Activated CD8-positive, alpha-beta T cell treated with anti-CD3 and anti-CD28 coated beads for 36 hours (primary cell): Measurements from ENCODE around the gene HPCAL1. TPM values are rescaled to one million over a fixed set of nuclear protein-coding genes. Genes with fewer than 3 reads are reported as not detected.

Experiments used
- ATAC-seq: fragments of 200-7000 bp; cut with Tn5 transposase; one replicate; pipeline ENCODE4 v1.10.0; 2021; ENCODE audit warnings: mild to moderate bottlenecking, moderate library complexity
- CTCF ChIA-PET: fragments of 350-600 bp; sonication (Branson Sonifier 250); formaldehyde crosslinking; loops from one replicate; lab custom pipeline; 2021; ENCODE audit warnings: antibody characterized with exemption; lab: Charles Lee
- POLR2A ChIA-PET: fragments of 350-600 bp; sonication (Branson Sonifier 250); formaldehyde crosslinking; loops from one replicate; lab custom pipeline; 2021; ENCODE audit warnings: antibody characterized with exemption; lab: Charles Lee
- DNase-seq: peaks from one replicate; pipeline ENCODE4 v3.0.0-alpha.2; 2020
- H3K27ac Mint-ChIP-seq: one replicate; pipeline ENCODE4 v1.8.0; 2021; ENCODE audit warnings: mild to moderate bottlenecking, mixed read lengths
- H3K27me3 Mint-ChIP-seq: one replicate; pipeline ENCODE4 v1.8.0; 2021; ENCODE audit warnings: mixed read lengths
- H3K36me3 Mint-ChIP-seq: one replicate; pipeline ENCODE4 v1.8.0; 2021; ENCODE audit warnings: low read depth, mixed read lengths
- H3K4me1 Mint-ChIP-seq: one replicate; pipeline ENCODE4 v1.8.0; 2021; ENCODE audit warnings: low read depth, mixed read lengths
- H3K4me3 Mint-ChIP-seq: one replicate; pipeline ENCODE4 v1.8.0; 2021; ENCODE audit warnings: mild to moderate bottlenecking, moderate library complexity, mixed read lengths
- H3K9me3 Mint-ChIP-seq: one replicate; pipeline ENCODE4 v1.8.0; 2021; ENCODE audit warnings: mixed read lengths
- CTCF ChIP-seq: fragments of 200-600 bp; IDR thresholded peaks from one replicate; pipeline ENCODE4 v1.8.0; 2022; ENCODE audit warnings: antibody characterized with exemption, mild to moderate bottlenecking
- intact Hi-C: fragments of 100-400 bp; cut with micrococcal nuclease; formaldehyde crosslinking; loops from one replicate; pipeline ENCODE4 v1.10.0; 2022
- total RNA-seq, 2 experiments: library from RNA; stranded (reverse); gene quantifications; one replicate each; pipeline ENCODE4 v1.2.3, GENCODE V29; 2021

The HPCAL1 gene
- total RNA-seq, 2 experiments from 2014 or later = 166 to 170 TPM

GRCh38 chr2:10449838-10450691 lies 147.4 kb downstream of the HPCAL1 start:
- H3K27ac Mint-ChIP-seq = peak overlapping the region; percentile 94
- peak overlapping the region; percentile 81 for H3K4me3 Mint-ChIP-seq
- no peak for ATAC-seq
- ChIA-PET CTCF (interaction anchor here (1.1 to 2.0 kb wide), 3 partner anchors 15 to 146 kb away, joined by 3 to 8 read pairs (median 4); no protein-coding TSS in a partner anchor), POLR2A (interaction anchor here (0.7 to 2.2 kb wide), 2 partner anchors 43 to 239 kb away, joined by 3 to 7 read pairs; partner anchors contain the start of gene NOL10)
- intact Hi-C loops = loop anchor here (5.0 kb wide), 2 partner anchors 207 to 328 kb away; partner anchors contain the start of gene RRM2
- DNase-seq = no peak
- peaks cover 31% of the 10 kb centered on the region for H3K4me1 Mint-ChIP-seq
- no peaks in the 10 kb centered on the region for H3K9me3 Mint-ChIP-seq
- TF ChIP-seq CTCF = no peak
- H3K27me3 Mint-ChIP-seq = no peaks in the 10 kb centered on the region
- H3K36me3 Mint-ChIP-seq = peaks cover 22% of the 10 kb centered on the region

GRCh38 chr2:10451819-10452218 lies 149.1 kb downstream of the HPCAL1 start:
- Mint-ChIP-seq H3K27me3 (no peaks in the 10 kb centered on the region), H3K4me3 (no peak overlapping the region), H3K36me3 (peaks cover 13% of the 10 kb centered on the region), H3K4me1 (peaks cover 20% of the 10 kb centered on the region), H3K9me3 (no peaks in the 10 kb centered on the region), H3K27ac (no peak overlapping the region)
- DNase-seq = no peak
- ChIA-PET POLR2A (no interaction called here), CTCF (interaction anchor here (1.1 kb wide), 1 partner anchor 17 kb away, joined by 3 read pairs; no protein-coding TSS in a partner anchor)
- no peak for ATAC-seq
- no peak for TF ChIP-seq CTCF
- intact Hi-C loops = no loop called here

DNA sequence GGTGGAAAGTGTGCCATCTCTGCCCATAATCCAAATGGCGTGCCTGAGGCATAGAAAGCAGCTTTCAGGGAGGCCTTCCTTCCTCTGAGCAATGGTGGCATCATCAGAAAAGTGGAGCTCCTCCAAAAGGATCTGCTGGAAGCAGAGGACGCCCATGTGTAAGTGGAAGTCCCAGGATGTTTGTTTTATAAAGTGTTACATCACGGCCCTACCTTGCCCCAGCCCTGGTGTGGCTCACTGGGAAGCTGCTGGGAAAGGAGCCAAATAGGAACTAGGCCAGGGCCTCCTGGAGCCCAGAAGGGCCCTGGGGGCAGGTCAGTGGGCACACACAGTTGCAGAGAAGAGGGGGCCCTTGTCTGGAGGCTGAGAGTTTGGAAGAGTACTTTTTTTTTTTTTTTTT lies 149.6 kb downstream of the HPCAL1 start:
- H3K36me3 Mint-ChIP-seq = peaks cover 11% of the 10 kb centered on the region
- H3K27ac Mint-ChIP-seq = no peak overlapping the region
- TF ChIP-seq CTCF = no peak
- H3K27me3 Mint-ChIP-seq = no peaks in the 10 kb centered on the region
- intact Hi-C loops = no loop called here
- H3K4me3 Mint-ChIP-seq = no peak overlapping the region
- ATAC-seq (no peak), DNase-seq (no peak)
- no peaks in the 10 kb centered on the region for H3K9me3 Mint-ChIP-seq
- ChIA-PET CTCF (interaction anchor here (1.1 kb wide), 1 partner anchor 17 kb away, joined by 3 read pairs; no protein-coding TSS in a partner anchor), POLR2A (no interaction called here)
- peaks cover 18% of the 10 kb centered on the region for H3K4me1 Mint-ChIP-seq

DNA sequence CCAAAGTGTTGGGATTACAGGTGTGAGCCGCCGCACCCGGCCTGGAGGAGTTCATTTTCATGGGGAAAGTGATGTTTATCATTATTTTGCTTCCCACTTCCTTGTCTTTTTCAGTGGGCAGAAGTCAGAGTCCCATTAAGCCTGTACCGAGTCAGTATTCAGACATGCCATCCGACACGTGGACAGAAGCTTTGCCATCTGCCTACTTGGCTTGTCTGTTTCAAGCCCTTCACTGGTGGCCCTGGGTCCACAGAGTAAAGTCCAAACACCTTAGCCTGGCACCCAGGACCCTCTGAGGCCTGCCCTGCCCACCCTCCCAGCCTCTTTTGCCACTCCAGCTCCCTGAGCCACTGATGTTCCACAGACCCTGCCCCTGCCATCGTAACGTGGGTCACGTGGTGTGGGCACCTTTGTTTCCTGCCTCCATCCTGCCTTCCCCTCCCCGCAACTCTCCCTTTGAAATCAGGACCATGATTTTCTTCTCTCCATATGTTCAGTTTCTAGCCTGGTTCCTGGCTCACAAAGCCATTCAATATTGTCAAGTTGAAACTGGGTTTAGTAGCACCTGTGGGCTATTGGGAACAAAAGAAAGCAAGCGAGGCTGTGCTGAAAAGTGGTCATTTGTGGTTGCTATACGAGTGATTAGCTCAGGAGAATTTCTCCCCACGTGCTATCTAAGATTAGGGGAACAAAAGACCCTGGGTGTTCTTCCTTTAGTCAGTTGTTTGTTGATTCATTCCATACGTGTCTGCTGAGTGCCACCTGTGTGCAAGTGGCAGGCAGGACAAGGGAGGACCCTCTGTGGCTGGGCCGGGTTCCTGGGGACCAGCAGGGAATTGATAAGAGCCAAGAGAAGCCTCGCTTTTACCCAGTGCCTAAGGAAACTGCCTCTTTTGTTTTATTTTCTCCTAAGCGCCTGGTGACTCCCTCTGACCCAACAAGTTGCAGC lies 150.5 kb downstream of the HPCAL1 start:
- TF ChIP-seq CTCF = no peak
- Mint-ChIP-seq H3K27ac (peak overlapping the region; percentile 20), H3K27me3 (no peaks in the 10 kb centered on the region), H3K9me3 (no peaks in the 10 kb centered on the region), H3K4me3 (no peak overlapping the region), H3K36me3 (peaks cover 9% of the 10 kb centered on the region), H3K4me1 (peaks cover 18% of the 10 kb centered on the region)
- ChIA-PET POLR2A (interaction anchor here (0.6 kb wide), 1 partner anchor 59 kb away, joined by 3 read pairs; no protein-coding TSS in a partner anchor), CTCF (no interaction called here)
- intact Hi-C loops = no loop called here
- no peak for DNase-seq
- ATAC-seq = no peak
